ENCODE data around the gene PLA2G4F.

GRCh38 chr15:42129364-42129763 is 27.1 kb downstream of the PLA2G4F start:
- no peak for TF ChIP-seq CTCF (IDR thresholded peaks at IDR 0.05; ENCODE audit: borderline replicate concordance, extremely low read depth, low read length, poor library complexity, severe bottlenecking)
- TF ChIP-seq EZH2 (IDR thresholded peaks at IDR 0.05; ENCODE audit: borderline replicate concordance, low read depth, low read length, severe bottlenecking), result no peak

Measured in DND-41 (cell line).